Subcutaneous abdominal adipose tissue (tissue), 5 donors: ENCODE results near the gene FBXO36.
"Not testable (repeated sequence)": the region's sequence is repeated elsewhere in the genome, so short reads cannot be mapped to it uniquely, and the experiment has no call there.

ENCODE experiments used
- H3K27ac ChIP-seq: one replicate; pipeline ENCODE4 v1.7.0; 2013; ENCODE audit warnings: low read depth, mild to moderate bottlenecking, inconsistent platforms, low read length, moderate library complexity
- H3K27me3 ChIP-seq, 5 donors: one replicate each; pipeline ENCODE4 v1.7.0; 2013; ENCODE audit warnings: low read length in 5 of 5, inconsistent platforms in 1 of 5; ENCODE audit not compliant: control insufficient read depth in 5 of 5, insufficient read depth in 4 of 5
- H3K36me3 ChIP-seq, 5 donors: one replicate each; pipeline ENCODE4 v1.7.0; 2013; ENCODE audit warnings: low read length in 5 of 5; ENCODE audit not compliant: control insufficient read depth in 5 of 5, insufficient read depth in 5 of 5
- H3K4me1 ChIP-seq, 5 donors: one replicate each; pipeline ENCODE4 v1.7.0; 2013; ENCODE audit warnings: low read length in 5 of 5, mild to moderate bottlenecking in 3 of 5, moderate library complexity in 1 of 5; ENCODE audit not compliant: control insufficient read depth in 5 of 5, insufficient read depth in 5 of 5
- H3K4me3 ChIP-seq, 5 donors: one replicate each; pipeline ENCODE4 v1.7.0; 2013; ENCODE audit warnings: low read length in 5 of 5, low read depth in 1 of 5
- H3K9ac ChIP-seq, 5 donors: one replicate each; pipeline ENCODE4 v1.7.0; 2013; ENCODE audit warnings: low read length in 5 of 5, mild to moderate bottlenecking in 4 of 5, moderate library complexity in 3 of 5
- H3K9me3 ChIP-seq, 5 donors: one replicate each; pipeline ENCODE4 v1.7.0; 2013; ENCODE audit warnings: low read length in 5 of 5; ENCODE audit not compliant: control insufficient read depth in 5 of 5
- donor health status: healthy.
- donor health status: healthy.
- donor health status: healthy.
- donor health status: healthy.
- donor health status: healthy.

Gene FBXO36

GRCh38 chr2:229888031-229888430, 34.3 kb upstream of the FBXO36 start:
- Histone ChIP-seq H3K9ac (no peak overlapping the region), H3K4me1 (peaks cover 0 to 21% (median 12%) of the 10 kb centered on the region in 5 donors), H3K36me3 (peaks cover 0 to 7% (median 0%) of the 10 kb centered on the region in 5 donors), H3K9me3 (no peaks in the 10 kb centered on the region), H3K27me3 (no peaks in the 10 kb centered on the region), H3K4me3 (no peak overlapping the region), H3K27ac (no peak overlapping the region)

GRCh38 chr2:229889023-229889422, 33.3 kb upstream of the FBXO36 start:
- peaks cover 0 to 7% (median 2%) of the 10 kb centered on the region in 5 donors for H3K36me3 ChIP-seq
- H3K9me3 ChIP-seq, result no peaks in the 10 kb centered on the region
- no peak overlapping the region for H3K9ac ChIP-seq
- H3K4me1 ChIP-seq, result peaks cover 0 to 21% (median 12%) of the 10 kb centered on the region in 5 donors
- no peak overlapping the region for H3K4me3 ChIP-seq
- no peak overlapping the region for H3K27ac ChIP-seq
- no peaks in the 10 kb centered on the region for H3K27me3 ChIP-seq

GRCh38 chr2:229896857-229897256, 25.4 kb upstream of the FBXO36 start:
- H3K9ac ChIP-seq, result no peak overlapping the region
- peaks cover 0 to 7% (median 2%) of the 10 kb centered on the region in 5 donors for H3K36me3 ChIP-seq
- H3K27me3 ChIP-seq, result no peaks in the 10 kb centered on the region
- no peak overlapping the region for H3K4me3 ChIP-seq
- no peak overlapping the region for H3K27ac ChIP-seq
- H3K9me3 ChIP-seq, result no peaks in the 10 kb centered on the region
- peaks cover 0 to 15% (median 7%) of the 10 kb centered on the region in 5 donors for H3K4me1 ChIP-seq

DNA sequence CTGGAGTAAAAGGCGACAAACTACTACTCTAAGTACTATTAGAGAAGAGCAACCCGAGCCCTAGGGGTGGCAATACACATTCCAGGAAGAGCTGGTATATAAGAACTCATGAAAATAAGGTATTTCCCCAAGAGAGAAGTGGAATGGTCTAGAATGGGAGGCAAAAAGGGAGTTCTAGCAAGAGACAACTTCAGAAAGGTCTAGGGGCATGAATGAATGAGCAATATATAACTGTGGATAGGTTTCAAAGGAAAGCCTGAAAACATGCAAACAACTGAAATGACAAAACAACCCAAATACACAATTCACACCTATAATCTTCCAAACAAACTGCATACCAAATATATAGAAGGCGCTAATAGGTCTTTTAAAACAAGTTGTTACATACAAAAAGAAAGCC, 22.7 kb upstream of the FBXO36 start:
- no peak overlapping the region for H3K4me3 ChIP-seq
- no peak overlapping the region for H3K27ac ChIP-seq
- no peak overlapping the region for H3K9ac ChIP-seq

GRCh38 chr2:229900012-229900411, 22.3 kb upstream of the FBXO36 start:
- peaks cover 6 to 11% (median 9%) of the 10 kb centered on the region in 5 donors for H3K36me3 ChIP-seq
- H3K27me3 ChIP-seq, result no peaks in the 10 kb centered on the region
- H3K9me3 ChIP-seq, result no peaks in the 10 kb centered on the region
- peaks cover 0 to 19% (median 7%) of the 10 kb centered on the region in 5 donors for H3K4me1 ChIP-seq
- no peak overlapping the region for H3K9ac ChIP-seq
- no peak overlapping the region for H3K27ac ChIP-seq
- H3K4me3 ChIP-seq, result no peak overlapping the region

More for the DNA sequence above, 22.7 kb upstream of the FBXO36 start:
- Histone ChIP-seq H3K4me1 (peaks cover 0 to 19% (median 7%) of the 10 kb centered on the region in 5 donors), H3K27me3 (no peaks in the 10 kb centered on the region), H3K9me3 (no peaks in the 10 kb centered on the region), H3K36me3 (peaks cover 6 to 10% (median 8%) of the 10 kb centered on the region in 5 donors)

DNA sequence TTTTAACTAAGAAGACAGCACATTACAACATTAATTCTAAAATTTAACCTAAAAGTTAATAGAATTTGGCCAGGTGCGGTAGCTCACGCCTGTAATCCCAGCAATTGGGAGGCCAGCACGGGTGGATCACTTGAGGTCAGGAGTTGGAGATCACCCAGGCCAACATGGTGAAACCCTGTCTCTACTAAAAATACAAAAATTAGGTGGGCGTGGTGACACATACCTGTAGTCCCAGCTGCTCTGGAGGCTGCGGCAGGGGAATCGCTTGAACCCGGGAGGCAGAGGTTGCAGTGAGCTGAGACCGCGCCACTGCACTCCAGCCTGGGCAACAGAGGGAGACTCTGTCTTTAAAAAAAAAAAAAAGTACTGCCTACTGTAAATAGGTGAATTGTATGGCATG, 21.8 kb upstream of the FBXO36 start:
- not testable (repeated sequence) for H3K27ac ChIP-seq, H3K27me3 ChIP-seq, H3K9me3 ChIP-seq, H3K9ac ChIP-seq, H3K4me3 ChIP-seq
- Histone ChIP-seq H3K36me3 (peaks cover 6 to 11% (median 9%) of the 10 kb centered on the region in 5 donors), H3K4me1 (peaks cover 0 to 19% (median 7%) of the 10 kb centered on the region in 5 donors)

- Histone ChIP-seq H3K9ac (no peak overlapping the region), H3K27ac (no peak overlapping the region), H3K4me3 (no peak overlapping the region), H3K9me3 (no peaks in the 10 kb centered on the region), H3K27me3 (no peaks in the 10 kb centered on the region), H3K36me3 (peaks cover 6 to 11% (median 9%) of the 10 kb centered on the region in 5 donors), H3K4me1 (peaks cover 0 to 18% (median 7%) of the 10 kb centered on the region in 5 donors)
Observed at GRCh38 chr2:229901819-229902218, 20.5 kb upstream of the FBXO36 start.

GRCh38 chr2:229903037-229903436, 19.3 kb upstream of the FBXO36 start:
- H3K36me3 ChIP-seq, result peaks cover 10 to 19% (median 14%) of the 10 kb centered on the region in 5 donors
- H3K4me3 ChIP-seq, result no peak overlapping the region
- H3K9ac ChIP-seq, result no peak overlapping the region
- H3K27me3 ChIP-seq, result no peaks in the 10 kb centered on the region
- H3K27ac ChIP-seq, result no peak overlapping the region
- no peaks in the 10 kb centered on the region for H3K9me3 ChIP-seq
- H3K4me1 ChIP-seq, result peaks cover 0 to 16% (median 7%) of the 10 kb centered on the region in 5 donors

DNA sequence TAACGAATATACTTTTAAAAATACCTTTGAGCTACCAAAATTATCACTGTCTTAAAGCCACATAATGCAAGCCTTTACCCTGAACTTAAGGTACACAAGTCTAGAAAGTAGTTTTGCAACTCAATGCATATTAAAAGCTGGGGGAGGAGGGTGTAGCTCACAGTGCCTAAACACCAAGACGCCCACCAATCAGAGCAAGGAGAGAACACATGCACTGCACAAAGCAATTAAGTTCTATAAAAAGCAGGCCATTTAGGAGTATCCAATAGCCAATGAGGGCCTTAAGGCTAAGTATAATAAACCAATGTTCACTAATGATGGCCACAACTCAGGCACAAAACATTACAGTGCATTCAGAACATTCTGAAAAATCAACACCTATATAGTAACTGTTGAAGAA, 16.7 kb upstream of the FBXO36 start:
- Histone ChIP-seq H3K9me3 (no peaks in the 10 kb centered on the region), H3K27me3 (no peaks in the 10 kb centered on the region), H3K36me3 (peaks cover 11 to 22% (median 16%) of the 10 kb centered on the region in 5 donors), H3K9ac (no peak overlapping the region), H3K4me3 (no peak overlapping the region), H3K27ac (no peak overlapping the region), H3K4me1 (peaks cover 0 to 15% (median 13%) of the 10 kb centered on the region in 5 donors)

DNA sequence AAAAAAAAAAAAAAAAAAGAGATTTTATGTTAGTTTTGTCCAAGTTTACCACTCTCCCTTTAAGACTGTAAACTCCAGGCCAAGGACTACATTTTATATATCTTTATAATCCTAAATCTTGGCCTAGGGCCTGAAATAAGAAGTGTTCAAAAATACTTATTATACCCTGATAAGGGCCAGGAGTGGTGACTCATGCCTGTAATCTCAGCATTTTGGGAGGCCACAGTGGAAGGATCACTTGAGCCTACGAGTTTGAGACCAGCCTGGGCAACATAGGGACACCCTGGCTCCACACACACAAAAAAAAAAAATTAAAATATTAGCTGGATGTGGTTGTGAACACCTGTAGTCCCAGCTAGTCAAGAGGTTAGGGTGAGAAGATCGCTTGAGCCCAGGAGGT, 13.2 kb upstream of the FBXO36 start:
- Histone ChIP-seq H3K9me3 (no peaks in the 10 kb centered on the region), H3K27ac (no peak overlapping the region), H3K4me3 (no peak overlapping the region), H3K4me1 (peaks cover 0 to 28% (median 22%) of the 10 kb centered on the region in 5 donors), H3K9ac (no peak overlapping the region), H3K27me3 (no peaks in the 10 kb centered on the region), H3K36me3 (peaks cover 6 to 13% (median 9%) of the 10 kb centered on the region in 5 donors)
